Body of pancreas (tissue), 4 donors: ENCODE measurements around the gene SMG7. TPM values are rescaled to one million over a fixed set of nuclear protein-coding genes. Genes with fewer than 3 reads are reported as not detected.

ENCODE experiments used
- ATAC-seq: fragments of 150-250 bp; one replicate; pipeline ENCODE4 v1.9.1; 2016
- DNase-seq, 4 donors: peaks; one replicate each; pipeline ENCODE4 v3.0.0-alpha.2; 2019
- H3K27ac ChIP-seq, 4 donors: fragments of 200-600 bp; sonication (generic); 1 replicate in 3 of 4; 2 replicates in 1 of 4; pipeline versions ENCODE4 v1.5.1 to v1.6.1; 2016 to 2019; ENCODE audit warnings: mild to moderate bottlenecking in 1 of 4, mixed read lengths in 1 of 4, moderate library complexity in 1 of 4
- H3K27me3 ChIP-seq, 2 donors: fragments of 200-600 bp; sonication (generic); one replicate each; pipeline ENCODE4 v1.6.0; 2016; ENCODE audit warnings: mild to moderate bottlenecking in 1 of 2
- H3K36me3 ChIP-seq, 2 donors: fragments of 200-600 bp; sonication (generic); replicated peaks in 1 of 2; 2 replicates each; pipeline ENCODE4 v1.5.1; 2016; ENCODE audit warnings: low read depth in 2 of 2; ENCODE audit not compliant: insufficient read depth in 1 of 2
- H3K4me1 ChIP-seq: fragments of 200-600 bp; sonication (generic); one replicate; pipeline ENCODE4 v1.6.0; 2016
- H3K4me3 ChIP-seq, 2 donors: fragments of 200-600 bp; sonication (generic); 1 replicate in 1 of 2; 2 replicates in 1 of 2; pipeline ENCODE4 v1.5.1; 2016 to 2019
- H3K9me3 ChIP-seq, 3 donors: fragments of 200-600 bp; sonication (generic); 1 replicate in 2 of 3; 2 replicates in 1 of 3; pipeline ENCODE4 v1.5.1; 2016
- POLR2A ChIP-seq, 3 donors: fragments of 450-650 bp; IDR thresholded peaks; one replicate each; pipeline ENCODE4 v1.6.1; 2016; ENCODE audit warnings: antibody characterized with exemption in 3 of 3, mild to moderate bottlenecking in 2 of 3
- WGBS, 2 donors: methylation state at CpG; one replicate each; pipeline ENCODE4 v1.1.5; 2017; 5-methylcytosine and 5-hydroxymethylcytosine counted together
- intact Hi-C: fragments of 100-400 bp; cut with DNase I; formaldehyde crosslinking; loops from one replicate; pipeline ENCODE4 v1.15.1; 2023
- total RNA-seq, 2 donors: library from RNA; depleted of rRNA; stranded (reverse); fragments of >200 nt; gene quantifications; one replicate each; pipeline ENCODE4 v1.1.0, GENCODE V29; 2016
- TF ChIP-seq, protein P1 (sequence below), 7 experiments: fragments of 450-650 bp in 4 of 7; fragments of 200-600 bp in 3 of 7; sonication (generic) in 3 of 7; IDR thresholded peaks; one replicate each; pipeline ENCODE4 v1.5.1; 2016 to 2019; ENCODE audit warnings: antibody characterized with exemption in 7 of 7

Gene SMG7
- total RNA-seq, 2 donors from 2014 or later: 22.4 to 34.2 TPM

DNA sequence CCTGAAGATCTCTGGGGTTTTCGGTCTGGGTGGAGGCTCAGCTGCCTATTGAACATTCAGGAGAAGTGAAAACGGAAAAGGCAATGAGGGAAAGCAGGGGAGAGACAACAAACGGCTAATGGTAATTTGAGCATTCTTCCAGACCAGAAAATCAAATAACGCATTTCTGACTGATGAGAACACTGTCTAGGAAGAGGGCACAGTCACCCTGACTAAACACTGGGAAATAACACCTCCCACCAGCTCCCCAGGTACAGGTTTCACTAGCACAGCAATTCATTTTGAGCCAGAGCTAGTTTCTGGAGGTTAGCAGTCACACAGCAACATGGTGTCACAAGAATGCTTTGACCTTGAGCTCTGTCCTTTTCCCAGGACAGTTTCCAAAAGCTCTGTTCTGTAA is 96.8 kb downstream of the SMG7 start:
- WGBS, 2 donors: 46 to 55% methylated on average over 4 of the region's 4 CpGs
- intact Hi-C loops: no loop called here

DNA sequence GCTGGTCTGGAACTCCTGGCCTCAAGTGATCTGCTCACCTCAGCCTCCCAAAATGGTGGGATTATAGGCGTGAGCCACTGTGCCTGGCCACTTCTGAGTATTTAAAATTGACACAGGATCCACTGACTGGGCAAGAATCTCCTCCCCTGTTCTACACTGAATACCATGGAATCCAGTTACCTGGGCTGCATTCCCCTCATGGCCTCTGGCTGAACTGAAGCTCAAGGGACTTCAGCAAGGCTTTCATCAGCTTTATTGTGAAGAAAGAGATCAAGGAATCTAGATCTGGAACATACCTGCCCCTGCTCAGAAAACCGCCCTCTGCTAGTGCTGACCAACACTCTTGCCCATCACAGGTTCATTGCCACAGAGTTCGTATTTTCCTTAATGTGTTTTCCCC is 97.5 kb downstream of the SMG7 start:
- no peak for DNase-seq
- Histone ChIP-seq H3K4me1 (peaks cover 8% of the 10 kb centered on the region), H3K9me3 (no peaks in the 10 kb centered on the region), H3K27ac (peak overlapping the region in 3 of 4 donors; percentile 16 to 72 (median 28)), H3K36me3 (no peaks in the 10 kb centered on the region), H3K27me3 (no peaks in the 10 kb centered on the region), H3K4me3 (no peak overlapping the region)
- no peak for TF ChIP-seq POLR2A (IDR thresholded peaks at IDR 0.05)
- TF ChIP-seq, protein P1, sequence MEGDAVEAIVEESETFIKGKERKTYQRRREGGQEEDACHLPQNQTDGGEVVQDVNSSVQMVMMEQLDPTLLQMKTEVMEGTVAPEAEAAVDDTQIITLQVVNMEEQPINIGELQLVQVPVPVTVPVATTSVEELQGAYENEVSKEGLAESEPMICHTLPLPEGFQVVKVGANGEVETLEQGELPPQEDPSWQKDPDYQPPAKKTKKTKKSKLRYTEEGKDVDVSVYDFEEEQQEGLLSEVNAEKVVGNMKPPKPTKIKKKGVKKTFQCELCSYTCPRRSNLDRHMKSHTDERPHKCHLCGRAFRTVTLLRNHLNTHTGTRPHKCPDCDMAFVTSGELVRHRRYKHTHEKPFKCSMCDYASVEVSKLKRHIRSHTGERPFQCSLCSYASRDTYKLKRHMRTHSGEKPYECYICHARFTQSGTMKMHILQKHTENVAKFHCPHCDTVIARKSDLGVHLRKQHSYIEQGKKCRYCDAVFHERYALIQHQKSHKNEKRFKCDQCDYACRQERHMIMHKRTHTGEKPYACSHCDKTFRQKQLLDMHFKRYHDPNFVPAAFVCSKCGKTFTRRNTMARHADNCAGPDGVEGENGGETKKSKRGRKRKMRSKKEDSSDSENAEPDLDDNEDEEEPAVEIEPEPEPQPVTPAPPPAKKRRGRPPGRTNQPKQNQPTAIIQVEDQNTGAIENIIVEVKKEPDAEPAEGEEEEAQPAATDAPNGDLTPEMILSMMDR (IDR thresholded peaks at IDR 0.05): no peak
- no peak for ATAC-seq
- intact Hi-C loops: no loop called here
- WGBS, 2 donors: 78 to 86% methylated on average over 3 of the region's 3 CpGs

More for the DNA sequence above, 96.8 kb downstream of the SMG7 start:
- no peaks in the 10 kb centered on the region for H3K9me3 ChIP-seq
- no peaks in the 10 kb centered on the region for H3K36me3 ChIP-seq
- H3K4me3 ChIP-seq: no peak overlapping the region
- H3K4me1 ChIP-seq: peaks cover 8% of the 10 kb centered on the region
- no peak for DNase-seq
- TF ChIP-seq, protein P1 (IDR thresholded peaks at IDR 0.05): no peak
- no peak for TF ChIP-seq POLR2A (IDR thresholded peaks at IDR 0.05)
- peak; percentile 66 for ATAC-seq
- peak overlapping the region in 3 of 4 donors; percentile 28 to 72 (median 45) for H3K27ac ChIP-seq
- H3K27me3 ChIP-seq: no peaks in the 10 kb centered on the region

DNA sequence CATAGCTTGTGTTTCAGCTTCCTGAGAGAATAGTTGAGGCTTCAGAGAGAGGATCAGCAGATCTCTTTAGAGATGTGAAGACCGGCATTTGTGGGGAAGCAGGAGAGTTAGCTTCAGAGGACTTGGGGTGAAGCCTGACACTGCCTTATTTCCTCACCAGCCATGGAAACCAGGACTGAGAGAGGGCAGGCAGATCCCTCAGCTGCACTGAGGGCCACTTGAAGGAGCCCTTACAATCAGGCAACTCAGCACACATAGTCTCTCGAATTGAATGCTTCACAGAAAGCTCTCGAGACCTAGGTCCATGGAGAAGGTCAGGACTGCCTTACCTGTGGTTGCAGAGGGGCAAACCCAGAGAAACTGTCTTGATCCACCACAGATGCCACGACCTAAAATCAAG is 98.2 kb downstream of the SMG7 start:
- WGBS, 2 donors: 80 to 82% methylated on average over 4 of the region's 4 CpGs
- no peaks in the 10 kb centered on the region for H3K36me3 ChIP-seq
- ATAC-seq (no peak), DNase-seq (no peak)
- TF ChIP-seq, protein P1 (IDR thresholded peaks at IDR 0.05): no peak
- TF ChIP-seq POLR2A (IDR thresholded peaks at IDR 0.05): no peak
- H3K4me3 ChIP-seq: no peak overlapping the region
- H3K27me3 ChIP-seq: no peaks in the 10 kb centered on the region
- H3K9me3 ChIP-seq: no peaks in the 10 kb centered on the region
- intact Hi-C loops: no loop called here
- H3K27ac ChIP-seq: no peak overlapping the region
- peaks cover 8% of the 10 kb centered on the region for H3K4me1 ChIP-seq

DNA sequence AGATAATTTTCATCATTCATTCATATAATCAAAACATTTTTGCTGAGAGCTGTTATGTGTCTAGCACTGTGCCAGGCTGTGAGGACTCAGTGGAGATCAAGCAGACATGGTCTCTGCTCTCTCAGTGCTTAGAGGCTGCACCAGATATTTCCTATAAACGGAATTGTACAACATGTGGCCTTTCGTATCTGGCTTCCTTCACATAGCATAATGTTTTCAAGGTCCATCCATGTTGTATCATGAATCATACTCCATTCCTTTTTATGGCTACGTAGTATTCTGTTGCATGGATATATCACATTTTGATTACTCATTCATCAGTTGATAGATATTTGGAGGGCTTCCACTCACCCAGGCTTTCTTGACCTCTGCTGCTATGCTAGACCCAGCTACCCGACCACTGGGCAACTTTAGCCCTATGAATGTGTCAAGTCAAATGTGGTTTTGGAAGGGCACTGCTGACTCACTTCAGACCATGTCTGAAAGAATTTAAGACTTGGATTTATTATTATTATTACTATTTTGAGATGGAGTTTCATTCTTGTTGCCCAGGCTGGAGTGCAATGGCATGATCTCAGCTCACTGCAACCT is 99.5 kb downstream of the SMG7 start:
- ATAC-seq (no peak), DNase-seq (no peak)
- no peak for TF ChIP-seq POLR2A (IDR thresholded peaks at IDR 0.05)
- TF ChIP-seq, protein P1 (IDR thresholded peaks at IDR 0.05): no peak
- WGBS, 2 donors: 69 to 86% methylated on average over 4 of the region's 4 CpGs
- H3K4me1 ChIP-seq: peaks cover 8% of the 10 kb centered on the region
- intact Hi-C loops: no loop called here
- H3K27me3 ChIP-seq: no peaks in the 10 kb centered on the region
- H3K9me3 ChIP-seq: no peaks in the 10 kb centered on the region
- H3K36me3 ChIP-seq: no peaks in the 10 kb centered on the region
- H3K4me3 ChIP-seq: no peak overlapping the region
- no peak overlapping the region for H3K27ac ChIP-seq

DNA sequence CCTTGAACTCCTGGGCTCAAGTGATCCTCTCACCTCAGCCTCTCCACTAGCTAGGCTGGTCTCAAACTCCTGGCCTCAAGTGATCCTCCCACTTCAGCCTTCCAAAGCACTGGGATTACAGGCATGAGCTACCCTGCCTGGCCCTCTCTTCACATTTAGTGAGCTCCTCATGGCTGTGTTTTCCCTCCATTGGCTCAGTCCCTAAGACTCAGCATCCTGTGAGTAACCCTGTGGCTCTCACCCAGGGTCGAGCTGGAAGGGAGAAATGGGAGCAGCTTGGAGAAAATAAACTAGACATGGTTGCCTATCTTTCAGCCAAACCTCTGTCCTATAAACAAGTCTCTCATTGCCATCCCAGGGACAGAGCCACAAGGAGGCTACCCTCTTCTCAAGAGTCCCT is 100.4 kb downstream of the SMG7 start:
- Histone ChIP-seq H3K4me3 (no peak overlapping the region), H3K9me3 (no peaks in the 10 kb centered on the region), H3K36me3 (no peaks in the 10 kb centered on the region), H3K27me3 (no peaks in the 10 kb centered on the region), H3K27ac (no peak overlapping the region), H3K4me1 (peaks cover 8% of the 10 kb centered on the region)
- DNase-seq (no peak), ATAC-seq (no peak)
- no peak for TF ChIP-seq POLR2A (IDR thresholded peaks at IDR 0.05)
- TF ChIP-seq, protein P1 (IDR thresholded peaks at IDR 0.05): no peak
- WGBS, 2 donors: 50 to 58% methylated on average over 1 of the region's 1 CpG
- intact Hi-C loops: no loop called here
